Activated naive CD4-positive, alpha-beta T cell treated with anti-CD3 and anti-CD28 coated beads, Interleukin-2, amount 50 U/mL, for 16 hours (primary cell): ENCODE data around the gene PCDHB5.
"Not testable (repeated sequence)": the region's sequence is repeated elsewhere in the genome, so short reads cannot be mapped to it uniquely, and the experiment has no call there.

ENCODE experiments used
- DNase-seq: peaks from one replicate; pipeline ENCODE4 v3.0.0-alpha.2; 2020

PCDHB5 gene

DNA sequence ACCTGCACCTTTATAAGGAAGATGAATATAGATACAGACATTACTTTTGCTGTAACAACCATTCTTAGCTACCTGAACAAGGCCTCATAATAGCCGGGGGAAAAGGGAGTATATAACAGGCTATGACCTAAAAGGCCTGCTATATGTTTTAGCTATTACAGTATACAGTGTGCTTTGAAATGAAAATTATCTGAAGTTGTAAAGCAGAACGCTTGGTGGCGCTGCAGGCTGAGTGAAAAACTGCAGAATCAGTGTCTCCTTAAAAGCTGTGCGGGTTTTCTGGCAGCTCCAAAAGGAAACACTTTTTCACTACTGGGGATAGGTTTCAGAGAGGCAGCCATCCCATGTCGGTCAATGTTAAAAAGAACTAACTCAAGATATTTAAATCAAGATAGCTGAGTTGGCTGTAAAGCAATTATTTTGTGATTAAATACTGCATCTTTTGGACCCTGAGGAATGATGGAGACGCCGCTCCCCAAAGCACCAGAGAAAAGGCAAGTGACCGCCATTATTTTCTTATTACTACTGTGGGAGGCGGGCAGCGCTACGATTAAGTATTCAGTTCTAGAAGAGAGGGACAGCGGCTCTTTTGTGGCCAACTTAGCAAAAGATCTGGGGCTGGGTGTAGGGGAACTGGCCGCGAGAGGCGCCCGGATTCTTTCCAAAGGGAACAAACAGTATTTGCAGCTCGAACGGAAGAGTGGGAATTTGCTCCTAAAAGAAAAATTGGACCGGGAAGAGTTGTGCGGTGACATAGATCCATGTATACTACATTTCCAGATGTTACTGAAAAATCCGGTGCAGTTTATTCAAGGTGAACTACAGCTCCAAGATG, 20.8 kb downstream of the PCDHB5 start:
- no peak for DNase-seq

GRCh38 chr5:141157356-141157755, 22.4 kb downstream of the PCDHB5 start:
- not testable (repeated sequence) for DNase-seq

- DNase-seq = not testable (repeated sequence)
Measured at GRCh38 chr5:141157901-141158300, 22.9 kb downstream of the PCDHB5 start.

- no peak for DNase-seq
Measured at GRCh38 chr5:141172381-141173204, 37.6 kb downstream of the PCDHB5 start, which contains the start of gene PCDHB7. PCDHB7 (plus strand) TSS chr5:141172644; CDS start chr5:141172836, 192 bp downstream.

- not testable (repeated sequence) for DNase-seq
Measured at GRCh38 chr5:141174291-141175104, 39.5 kb downstream of the PCDHB5 start.

DNA sequence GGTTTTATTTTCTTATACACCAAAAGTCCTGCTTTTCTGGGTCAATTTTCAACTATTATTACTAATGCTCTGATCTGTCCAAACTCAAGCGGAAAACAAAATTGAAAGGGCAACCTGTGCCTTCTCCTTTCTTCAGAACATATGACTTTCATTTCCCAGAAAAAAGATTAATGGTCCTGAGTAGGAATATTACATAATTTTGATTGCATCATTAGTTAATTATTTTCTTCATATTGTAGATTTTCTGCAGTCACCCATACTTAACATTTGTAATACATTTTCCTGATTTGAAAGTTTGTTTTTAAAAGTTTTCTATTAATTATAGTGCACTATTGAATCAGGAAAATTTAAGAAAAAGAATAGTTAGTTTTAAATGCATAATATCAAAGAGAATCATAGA, 40.9 kb downstream of the PCDHB5 start:
- DNase-seq = no peak

GRCh38 chr5:141177577-141178191, 42.7 kb downstream of the PCDHB5 start, which contains the start of gene PCDHB8:
PCDHB8 (plus strand) TSS chr5:141177790; CDS start chr5:141178035, 245 bp downstream.
- not testable (repeated sequence) for DNase-seq

DNA sequence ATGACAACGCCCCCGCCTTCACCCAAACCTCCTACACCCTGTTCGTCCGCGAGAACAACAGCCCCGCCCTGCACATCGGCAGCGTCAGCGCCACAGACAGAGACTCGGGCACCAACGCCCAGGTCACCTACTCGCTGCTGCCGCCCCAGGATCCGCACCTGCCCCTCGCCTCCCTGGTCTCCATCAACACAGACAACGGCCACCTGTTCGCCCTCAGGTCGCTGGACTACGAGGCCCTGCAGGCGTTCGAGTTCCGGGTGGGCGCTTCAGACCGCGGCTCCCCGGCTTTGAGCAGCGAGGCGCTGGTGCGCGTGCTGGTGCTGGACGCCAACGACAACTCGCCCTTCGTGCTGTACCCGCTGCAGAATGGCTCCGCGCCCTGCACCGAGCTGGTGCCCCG, 44.4 kb downstream of the PCDHB5 start:
- not testable (repeated sequence) for DNase-seq

GRCh38 chr5:141179876-141180275, 44.9 kb downstream of the PCDHB5 start:
- DNase-seq = not testable (repeated sequence)

- no peak for DNase-seq
Measured at GRCh38 chr5:141180313-141180712, 45.3 kb downstream of the PCDHB5 start.

DNA sequence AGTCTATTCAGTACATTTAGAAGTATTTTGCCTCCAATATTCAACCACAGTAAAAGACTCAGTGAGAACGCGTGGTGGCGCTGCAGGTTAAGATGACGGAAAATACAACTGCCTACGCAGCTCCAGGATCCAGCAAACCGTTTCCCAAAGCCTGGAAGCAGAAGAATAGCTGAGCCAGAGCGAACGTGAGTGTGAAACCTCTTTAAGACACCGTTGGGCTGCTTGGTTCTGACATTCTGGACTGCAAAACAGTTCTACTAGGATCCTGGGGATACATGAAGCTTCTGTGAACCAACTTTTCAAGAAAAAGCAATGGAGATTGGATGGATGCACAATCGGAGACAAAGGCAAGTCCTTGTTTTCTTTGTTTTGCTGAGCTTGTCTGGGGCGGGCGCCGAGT, 47.2 kb downstream of the PCDHB5 start, which contains the start of gene PCDHB16:
PCDHB16 (plus strand) TSS at position 140 of the 400 bp plus-strand sequence; CDS start at position 313, 173 bp downstream.
- no peak for DNase-seq

- DNase-seq = not testable (repeated sequence)
Measured at GRCh38 chr5:141184117-141184855, 49.3 kb downstream of the PCDHB5 start.

- DNase-seq = no peak
Measured at GRCh38 chr5:141186897-141187512, 52.0 kb downstream of the PCDHB5 start, which contains the start of gene PCDHB9. PCDHB9 (plus strand) TSS chr5:141187161; CDS start chr5:141187319, 158 bp downstream.
